ENCODE measurements around the gene ZDHHC11B.
A peak's percentile ranks its signal among the peaks of the same experiment; 100 is the strongest.
"Not testable (repeated sequence)": the region's sequence is repeated elsewhere in the genome, so short reads cannot be mapped to it uniquely, and the experiment has no call there.

The ZDHHC11B gene

GRCh38 chr5:683551-684481 lies 100.7 kb downstream of the ZDHHC11B start:
- no peak for DNase-seq

- DNase-seq, result not testable (repeated sequence)
Measured at GRCh38 chr5:682651-683358, 101.7 kb downstream of the ZDHHC11B start.

GRCh38 chr5:682216-682615 lies 102.3 kb downstream of the ZDHHC11B start:
- not testable (repeated sequence) for DNase-seq

- DNase-seq, result not testable (repeated sequence)
Measured at GRCh38 chr5:681317-682191, 103.0 kb downstream of the ZDHHC11B start.

GRCh38 chr5:680836-681235 lies 103.7 kb downstream of the ZDHHC11B start:
- not testable (repeated sequence) for DNase-seq

GRCh38 chr5:680118-680795 lies 104.3 kb downstream of the ZDHHC11B start:
- DNase-seq, result not testable (repeated sequence)

GRCh38 chr5:679166-679895 lies 105.2 kb downstream of the ZDHHC11B start:
- not testable (repeated sequence) for DNase-seq

GRCh38 chr5:678521-678920 lies 106.0 kb downstream of the ZDHHC11B start:
- DNase-seq, result not testable (repeated sequence)

- DNase-seq, result no peak
Measured at GRCh38 chr5:677131-678101, 107.1 kb downstream of the ZDHHC11B start.

GRCh38 chr5:676699-677076 lies 107.8 kb downstream of the ZDHHC11B start:
- DNase-seq, result no peak

- no peak for DNase-seq
Measured at GRCh38 chr5:675871-676698, 108.4 kb downstream of the ZDHHC11B start.

GRCh38 chr5:675111-675870 lies 109.2 kb downstream of the ZDHHC11B start:
- DNase-seq, result no peak

GRCh38 chr5:674630-675011 lies 109.9 kb downstream of the ZDHHC11B start:
- no peak for DNase-seq

GRCh38 chr5:673831-674629 lies 110.5 kb downstream of the ZDHHC11B start:
- DNase-seq, result no peak

- DNase-seq, result no peak
Measured at GRCh38 chr5:673161-673830, 111.2 kb downstream of the ZDHHC11B start.

- DNase-seq, result peak; percentile 63
Measured at GRCh38 chr5:672329-673160, 112.0 kb downstream of the ZDHHC11B start.
